H9 (cell line): ENCODE data around the gene BTG4. TPM values are rescaled to one million over a fixed set of nuclear protein-coding genes. Genes with fewer than 3 reads are reported as not detected.

Source experiments
- DNase-seq: peaks from one replicate; pipeline ENCODE4 v3.0.0-alpha.2; 2017
- H2AFZ ChIP-seq: one replicate; pipeline ENCODE4 v1.6.1; 2013; ENCODE audit warnings: mild to moderate bottlenecking, low read length, control low read depth, moderate library complexity
- H2AK5ac ChIP-seq: 2 replicates; pipeline ENCODE4 v1.6.1; 2013; ENCODE audit warnings: low read length, control low read depth, mixed read lengths; ENCODE audit not compliant: insufficient read length
- H2BK120ac ChIP-seq: one replicate; pipeline ENCODE4 v1.6.1; 2013; ENCODE audit warnings: low read depth, mild to moderate bottlenecking, low read length, control low read depth, inconsistent platforms; ENCODE audit not compliant: poor library complexity, severe bottlenecking
- H2BK12ac ChIP-seq: 2 replicates; pipeline ENCODE4 v1.6.1; 2013; ENCODE audit warnings: low read length, control low read depth, mixed read lengths, low read depth; ENCODE audit not compliant: insufficient read length
- H2BK15ac ChIP-seq: 2 replicates; pipeline ENCODE4 v1.6.1; 2013; ENCODE audit warnings: low read depth, low read length, control low read depth
- H2BK20ac ChIP-seq: one replicate; pipeline ENCODE4 v1.6.1; 2013; ENCODE audit warnings: low read depth, mild to moderate bottlenecking, low read length, control low read depth, inconsistent platforms; ENCODE audit not compliant: poor library complexity, severe bottlenecking
- H2BK5ac ChIP-seq: 2 replicates; pipeline ENCODE4 v1.6.1; 2013; ENCODE audit warnings: low read length, control low read depth, mixed read lengths; ENCODE audit not compliant: insufficient read length
- H3K14ac ChIP-seq: 2 replicates; pipeline ENCODE4 v1.6.1; 2013; ENCODE audit warnings: low read length, control low read depth; ENCODE audit not compliant: insufficient read depth
- H3K18ac ChIP-seq: 2 replicates; pipeline ENCODE4 v1.6.1; 2013; ENCODE audit warnings: low read depth, mild to moderate bottlenecking, mixed read lengths, low read length, control low read depth; ENCODE audit not compliant: insufficient read length
- H3K23ac ChIP-seq: 2 replicates; pipeline ENCODE4 v1.6.1; 2013; ENCODE audit warnings: low read length, control low read depth, mixed read lengths, low read depth; ENCODE audit not compliant: insufficient read length
- H3K23me2 ChIP-seq: 2 replicates; pipeline ENCODE4 v1.6.1; 2013; ENCODE audit warnings: low read depth, mild to moderate bottlenecking, mixed read lengths, low read length, control low read depth; ENCODE audit not compliant: insufficient read length, poor library complexity, severe bottlenecking
- H3K27ac ChIP-seq: 2 replicates; pipeline ENCODE4 v1.5.1; 2013; ENCODE audit warnings: low read length, control low read depth, mixed read lengths, low read depth; ENCODE audit not compliant: insufficient read length
- H3K27me3 ChIP-seq: 2 replicates; pipeline ENCODE4 v1.6.1; 2013; ENCODE audit warnings: low read length, control low read depth, inconsistent platforms; ENCODE audit not compliant: insufficient read depth
- H3K4ac ChIP-seq: 2 replicates; pipeline ENCODE4 v1.6.1; 2013; ENCODE audit warnings: low read depth, mild to moderate bottlenecking, control low read depth, inconsistent platforms, low read length, moderate library complexity
- H3K4me1 ChIP-seq: 2 replicates; pipeline ENCODE4 v1.6.1; 2013; ENCODE audit warnings: low read length, control low read depth, inconsistent platforms; ENCODE audit not compliant: insufficient read depth
- H3K4me2 ChIP-seq: 2 replicates; pipeline ENCODE4 v1.6.1; 2013; ENCODE audit warnings: low read length, control low read depth, mixed read lengths; ENCODE audit not compliant: insufficient read length, insufficient read depth
- H3K56ac ChIP-seq: 2 replicates; pipeline ENCODE4 v1.6.1; 2013; ENCODE audit warnings: low read depth, mild to moderate bottlenecking, mixed read lengths, low read length, control low read depth; ENCODE audit not compliant: insufficient read length
- H3K79me1 ChIP-seq: 2 replicates; pipeline ENCODE4 v1.6.1; 2013; ENCODE audit warnings: low read depth, mild to moderate bottlenecking, moderate library complexity, low read length, control low read depth, inconsistent platforms; ENCODE audit not compliant: insufficient read depth, poor library complexity, severe bottlenecking
- H3K79me2 ChIP-seq: 2 replicates; pipeline ENCODE4 v1.6.1; 2013; ENCODE audit warnings: low read length, control low read depth, inconsistent platforms; ENCODE audit not compliant: insufficient read depth
- H3K9ac ChIP-seq: 2 replicates; pipeline ENCODE4 v1.6.1; 2013; ENCODE audit warnings: low read length, control low read depth, mixed read lengths; ENCODE audit not compliant: insufficient read length; ENCODE audit errors: extremely low read depth
- H3K9me3 ChIP-seq: one replicate; pipeline ENCODE4 v1.6.1; 2013; ENCODE audit warnings: low read depth, low read length, inconsistent platforms; ENCODE audit not compliant: control insufficient read depth
- H3T11ph ChIP-seq: one replicate; pipeline ENCODE4 v1.6.1; 2013; ENCODE audit warnings: mild to moderate bottlenecking, low read length, control low read depth, inconsistent platforms
- H4K20me1 ChIP-seq: one replicate; pipeline ENCODE4 v1.6.1; 2013; ENCODE audit not compliant: control insufficient read depth, insufficient read length, insufficient read depth
- H4K5ac ChIP-seq: 2 replicates; pipeline ENCODE4 v1.6.1; 2013; ENCODE audit warnings: low read depth, mild to moderate bottlenecking, mixed read lengths, low read length, control low read depth; ENCODE audit not compliant: insufficient read length
- H4K8ac ChIP-seq: replicated peaks from 2 replicates; pipeline ENCODE4 v1.6.1; 2013; ENCODE audit warnings: low read length, control low read depth, mixed read lengths, low read depth; ENCODE audit not compliant: insufficient read length
- H4K91ac ChIP-seq: 2 replicates; pipeline ENCODE4 v1.6.1; 2013; ENCODE audit warnings: low read depth, mild to moderate bottlenecking, moderate library complexity, mixed read lengths, low read length, control low read depth; ENCODE audit not compliant: insufficient read length
- H3K27ac Mint-ChIP-seq, 3 experiments: 2 replicates in 2 of 3; 3 replicates in 1 of 3; pipeline ENCODE4 v1.8.0; 2020 to 2021; ENCODE audit warnings: mixed read lengths in 3 of 3, mild to moderate bottlenecking in 1 of 3, moderate library complexity in 1 of 3
- H3K27me3 Mint-ChIP-seq: 2 replicates; pipeline ENCODE4 v1.8.0; 2021; ENCODE audit warnings: low read depth, mild to moderate bottlenecking, moderate library complexity, mixed read lengths
- H3K36me3 Mint-ChIP-seq, 3 experiments: 2 replicates in 2 of 3; 3 replicates in 1 of 3; pipeline ENCODE4 v1.8.0; 2020 to 2021; ENCODE audit warnings: low read depth in 3 of 3, mixed read lengths in 3 of 3; ENCODE audit not compliant: insufficient read depth in 1 of 3
- H3K4me1 Mint-ChIP-seq, 2 experiments: 2 replicates each; pipeline ENCODE4 v1.8.0; 2020; ENCODE audit warnings: mixed read lengths in 2 of 2
- H3K4me3 Mint-ChIP-seq, 2 experiments: 2 replicates in 1 of 2; 3 replicates in 1 of 2; pipeline ENCODE4 v1.8.0; 2020 to 2021; ENCODE audit warnings: mild to moderate bottlenecking in 2 of 2, mixed read lengths in 2 of 2, moderate library complexity in 1 of 2
- H3K9me3 Mint-ChIP-seq, 2 experiments: 2 replicates in 1 of 2; 3 replicates in 1 of 2; pipeline ENCODE4 v1.8.0; 2020; ENCODE audit warnings: mild to moderate bottlenecking in 2 of 2, mixed read lengths in 2 of 2, moderate library complexity in 1 of 2
- WGBS: extraction: QIAGEN DNeasy Blood & Tissue Kit; methylation state at CpG from one replicate; pipeline ENCODE4 v1.1.7; 2013; ENCODE audit warnings: missing lambda C conversion rate, low lambda C conversion rate, mixed read lengths; ENCODE audit not compliant: insufficient read length; ENCODE audit errors: extremely low coverage; 5-methylcytosine and 5-hydroxymethylcytosine counted together
- total RNA-seq: library from RNA; stranded (reverse); gene quantifications from 2 replicates; pipeline ENCODE4 v1.2.1, GENCODE V29; 2021
- TF ChIP-seq, protein P1 (sequence below): fragments of 200-600 bp; sonication (generic); conservative IDR thresholded peaks from 3 replicates; pipeline ENCODE4 v1.8.0; 2021; ENCODE audit warnings: antibody characterized with exemption, mild to moderate bottlenecking

The BTG4 gene
- total RNA-seq, 1 experiment from 2014 or later = not detected

GRCh38 chr11:111462329-111462728, 49.9 kb downstream of the BTG4 start:
- Mint-ChIP-seq H3K9me3 (no peaks in the 10 kb centered on the region), H3K36me3 (no peaks in the 10 kb centered on the region), H3K27ac (no peak overlapping the region), H3K4me3 (no peak overlapping the region), H3K4me1 (0 out of 4 replicates have a peak, but pooled peaks cover 2% of the 10 kb centered on the region in 2 experiments), H3K27me3 (peaks cover 18% of the 10 kb centered on the region)
- H2BK20ac ChIP-seq = no peak overlapping the region
- H4K5ac ChIP-seq = no peak overlapping the region
- no peak overlapping the region for H3K56ac ChIP-seq
- H3K4me2 ChIP-seq = no peak overlapping the region
- H3K18ac ChIP-seq = no peak overlapping the region
- WGBS = no CpG with 5 or more reads among the region's 5 CpGs
- H3K4ac ChIP-seq = no peak overlapping the region
- H3T11ph ChIP-seq = no peak overlapping the region
- TF ChIP-seq, protein P1, sequence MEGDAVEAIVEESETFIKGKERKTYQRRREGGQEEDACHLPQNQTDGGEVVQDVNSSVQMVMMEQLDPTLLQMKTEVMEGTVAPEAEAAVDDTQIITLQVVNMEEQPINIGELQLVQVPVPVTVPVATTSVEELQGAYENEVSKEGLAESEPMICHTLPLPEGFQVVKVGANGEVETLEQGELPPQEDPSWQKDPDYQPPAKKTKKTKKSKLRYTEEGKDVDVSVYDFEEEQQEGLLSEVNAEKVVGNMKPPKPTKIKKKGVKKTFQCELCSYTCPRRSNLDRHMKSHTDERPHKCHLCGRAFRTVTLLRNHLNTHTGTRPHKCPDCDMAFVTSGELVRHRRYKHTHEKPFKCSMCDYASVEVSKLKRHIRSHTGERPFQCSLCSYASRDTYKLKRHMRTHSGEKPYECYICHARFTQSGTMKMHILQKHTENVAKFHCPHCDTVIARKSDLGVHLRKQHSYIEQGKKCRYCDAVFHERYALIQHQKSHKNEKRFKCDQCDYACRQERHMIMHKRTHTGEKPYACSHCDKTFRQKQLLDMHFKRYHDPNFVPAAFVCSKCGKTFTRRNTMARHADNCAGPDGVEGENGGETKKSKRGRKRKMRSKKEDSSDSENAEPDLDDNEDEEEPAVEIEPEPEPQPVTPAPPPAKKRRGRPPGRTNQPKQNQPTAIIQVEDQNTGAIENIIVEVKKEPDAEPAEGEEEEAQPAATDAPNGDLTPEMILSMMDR = no peak; the same call in 2 of the 3 replicates
- H3K23ac ChIP-seq = no peak overlapping the region
- no peaks in the 10 kb centered on the region for H3K4me1 ChIP-seq
- H4K8ac ChIP-seq = no peak overlapping the region
- no peak overlapping the region for H3K14ac ChIP-seq
- no peak for DNase-seq
- H4K91ac ChIP-seq = no peak overlapping the region
- no peak overlapping the region for H2BK5ac ChIP-seq
- H3K27me3 ChIP-seq = no peaks in the 10 kb centered on the region
- no peak overlapping the region for H2AK5ac ChIP-seq
- H4K20me1 ChIP-seq = no peaks in the 10 kb centered on the region
- no peak overlapping the region for H2BK120ac ChIP-seq
- H3K79me1 ChIP-seq = no peaks in the 10 kb centered on the region
- H3K27ac ChIP-seq = no peak overlapping the region
- H3K9me3 ChIP-seq = no peaks in the 10 kb centered on the region
- H3K79me2 ChIP-seq = no peaks in the 10 kb centered on the region
- no peak overlapping the region for H3K9ac ChIP-seq
- H2BK12ac ChIP-seq = no peak overlapping the region
- no peak overlapping the region for H2BK15ac ChIP-seq
- no peaks in the 10 kb centered on the region for H3K23me2 ChIP-seq
- H2AFZ ChIP-seq = no peak overlapping the region
